Retinal pigment epithelial cell (primary cell): ENCODE data around the gene CDIPT.
A peak's percentile ranks its signal among the peaks of the same experiment; 100 is the strongest.

Source experiments
- DNase-seq: peaks from one replicate; pipeline ENCODE4 v3.0.0-alpha.2; 2010; ENCODE audit warnings: low read depth
- H3K4me3 ChIP-seq: 2 replicates; pipeline ENCODE4 v1.5.1; 2011; ENCODE audit warnings: mild to moderate bottlenecking, low read length, control low read depth, moderate library complexity
- TF ChIP-seq, protein P1 (sequence below): conservative IDR thresholded peaks from 2 replicates; pipeline ENCODE4 v1.5.1; 2011; ENCODE audit warnings: low read depth, low read length, control low read depth, inconsistent platforms

CDIPT gene

DNA sequence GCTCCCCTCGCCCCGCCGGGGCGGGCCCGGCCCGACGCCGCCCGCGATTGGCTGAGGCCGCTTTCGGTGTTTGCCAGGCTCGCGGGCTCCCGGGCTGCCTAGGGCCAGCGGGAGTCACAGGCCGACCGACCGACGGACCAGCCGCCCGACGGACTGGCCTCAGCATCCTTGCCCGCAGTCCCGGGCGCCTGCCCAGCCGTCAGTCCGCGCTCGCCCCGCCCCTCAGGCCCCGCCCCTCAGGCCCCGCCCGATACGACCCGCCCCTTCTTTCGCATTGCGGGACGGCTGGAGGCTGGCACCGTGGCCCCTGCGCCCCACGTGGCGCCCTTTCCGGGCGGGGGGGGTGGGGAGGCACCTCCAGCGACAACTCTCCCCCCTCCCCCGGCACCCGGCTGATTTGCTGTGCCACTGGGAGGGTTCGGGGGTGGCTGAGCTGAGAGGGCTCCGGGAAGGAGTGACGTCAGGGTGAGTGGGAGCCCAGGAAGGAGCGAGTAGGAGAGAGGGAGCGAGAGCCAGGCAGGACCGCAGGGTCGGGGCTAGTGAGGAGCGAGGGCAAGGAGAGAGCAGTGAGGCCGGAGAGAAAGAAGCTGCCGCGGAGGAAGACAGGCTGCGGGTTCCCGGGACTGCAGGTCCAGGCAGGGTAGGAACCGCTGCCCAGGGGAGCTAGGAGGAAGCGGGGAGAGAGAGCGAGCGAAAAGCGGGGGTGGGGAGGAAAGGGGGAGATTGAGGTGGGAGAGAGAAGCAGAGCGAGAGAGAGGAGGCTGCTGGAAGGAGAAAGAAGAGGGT, 37.3 kb upstream of the CDIPT start, which contains the start of gene ASPHD1:
Gene ASPHD1, plus strand, starts transcription at position 387 of the 786 bp plus-strand sequence. CDS start 484 bp downstream, outside the sequence.
- H3K4me3 ChIP-seq: peak within 1 kb of the TSS; percentile 81
- peak; percentile 89 for DNase-seq
- TF ChIP-seq, protein P1, sequence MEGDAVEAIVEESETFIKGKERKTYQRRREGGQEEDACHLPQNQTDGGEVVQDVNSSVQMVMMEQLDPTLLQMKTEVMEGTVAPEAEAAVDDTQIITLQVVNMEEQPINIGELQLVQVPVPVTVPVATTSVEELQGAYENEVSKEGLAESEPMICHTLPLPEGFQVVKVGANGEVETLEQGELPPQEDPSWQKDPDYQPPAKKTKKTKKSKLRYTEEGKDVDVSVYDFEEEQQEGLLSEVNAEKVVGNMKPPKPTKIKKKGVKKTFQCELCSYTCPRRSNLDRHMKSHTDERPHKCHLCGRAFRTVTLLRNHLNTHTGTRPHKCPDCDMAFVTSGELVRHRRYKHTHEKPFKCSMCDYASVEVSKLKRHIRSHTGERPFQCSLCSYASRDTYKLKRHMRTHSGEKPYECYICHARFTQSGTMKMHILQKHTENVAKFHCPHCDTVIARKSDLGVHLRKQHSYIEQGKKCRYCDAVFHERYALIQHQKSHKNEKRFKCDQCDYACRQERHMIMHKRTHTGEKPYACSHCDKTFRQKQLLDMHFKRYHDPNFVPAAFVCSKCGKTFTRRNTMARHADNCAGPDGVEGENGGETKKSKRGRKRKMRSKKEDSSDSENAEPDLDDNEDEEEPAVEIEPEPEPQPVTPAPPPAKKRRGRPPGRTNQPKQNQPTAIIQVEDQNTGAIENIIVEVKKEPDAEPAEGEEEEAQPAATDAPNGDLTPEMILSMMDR: no peak

DNA sequence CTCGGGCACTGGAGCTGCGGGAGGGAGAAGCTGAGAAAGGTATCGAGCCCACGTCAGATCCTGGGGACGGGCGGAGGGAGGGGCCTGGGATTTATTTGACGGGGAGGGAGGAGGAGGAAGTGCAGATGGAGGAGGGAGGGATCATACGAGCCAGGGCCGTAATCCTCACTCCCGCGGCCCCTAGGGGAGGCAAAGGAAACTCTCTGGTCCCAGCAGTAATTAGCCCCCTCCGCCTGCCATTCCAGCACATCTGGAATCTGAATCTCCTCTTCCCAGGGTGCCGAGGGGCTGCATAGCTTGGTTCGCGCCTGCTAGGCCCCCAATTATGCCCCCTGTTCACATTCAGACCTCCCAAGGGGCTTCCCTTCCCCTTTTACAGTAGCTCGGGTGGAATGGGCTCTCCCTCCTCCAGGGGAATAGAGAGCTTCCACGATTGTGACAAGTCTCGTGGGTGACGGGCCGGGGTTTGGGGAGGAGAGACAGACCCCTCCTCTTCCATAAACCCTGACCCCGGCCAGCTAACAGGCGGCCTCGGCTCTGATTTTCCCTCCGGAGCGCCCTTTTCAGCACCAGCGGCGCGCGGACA, 36.6 kb upstream of the CDIPT start, which contains the start of gene SEZ6L2:
Gene SEZ6L2, minus strand, starts transcription at position 35 of the 586 bp plus-strand sequence. CDS start 531 bp downstream, outside the sequence.
- TF ChIP-seq, protein P1: peak; percentile 48
- peak; percentile 90 for DNase-seq
- peak within 1 kb of the TSS; percentile 81 for H3K4me3 ChIP-seq

DNA sequence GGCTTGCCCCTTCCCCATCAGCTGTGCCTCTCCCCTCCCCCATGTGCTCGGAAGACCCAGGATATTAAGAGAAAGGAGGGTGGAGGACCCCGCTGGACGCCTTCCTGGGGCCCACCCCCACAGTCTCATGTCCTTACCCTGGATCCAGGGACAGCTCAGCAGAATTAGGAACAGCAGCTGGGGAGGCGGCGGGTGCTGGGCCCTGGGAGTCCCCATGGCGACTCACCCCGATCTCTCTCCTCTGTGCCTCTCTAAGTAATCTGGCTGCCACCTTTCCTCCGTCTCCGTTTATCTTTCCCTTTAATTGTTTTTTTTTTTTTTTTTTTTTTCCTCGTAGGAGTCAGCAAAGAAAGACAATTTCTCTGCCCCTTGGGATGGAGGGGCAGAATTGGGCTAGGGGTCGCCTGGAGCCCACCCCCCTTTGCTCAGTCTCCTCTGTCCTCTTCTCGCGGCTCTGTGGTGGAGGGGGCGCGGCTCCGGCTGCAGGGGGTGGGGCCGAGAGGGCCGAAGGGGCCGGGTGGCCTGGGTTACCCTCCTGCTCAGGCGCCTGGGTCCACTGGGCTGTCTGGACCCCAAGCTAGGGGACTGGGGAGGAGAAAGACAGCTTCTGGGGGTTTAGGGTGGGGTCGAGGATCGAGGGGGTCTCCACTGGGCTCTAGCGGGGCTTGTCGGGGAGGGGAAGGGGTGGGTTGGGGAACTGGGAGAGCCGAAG, 35.9 kb upstream of the CDIPT start:
- peak overlapping the region; percentile 73 for H3K4me3 ChIP-seq
- DNase-seq: no peak
- TF ChIP-seq, protein P1: no peak

DNA sequence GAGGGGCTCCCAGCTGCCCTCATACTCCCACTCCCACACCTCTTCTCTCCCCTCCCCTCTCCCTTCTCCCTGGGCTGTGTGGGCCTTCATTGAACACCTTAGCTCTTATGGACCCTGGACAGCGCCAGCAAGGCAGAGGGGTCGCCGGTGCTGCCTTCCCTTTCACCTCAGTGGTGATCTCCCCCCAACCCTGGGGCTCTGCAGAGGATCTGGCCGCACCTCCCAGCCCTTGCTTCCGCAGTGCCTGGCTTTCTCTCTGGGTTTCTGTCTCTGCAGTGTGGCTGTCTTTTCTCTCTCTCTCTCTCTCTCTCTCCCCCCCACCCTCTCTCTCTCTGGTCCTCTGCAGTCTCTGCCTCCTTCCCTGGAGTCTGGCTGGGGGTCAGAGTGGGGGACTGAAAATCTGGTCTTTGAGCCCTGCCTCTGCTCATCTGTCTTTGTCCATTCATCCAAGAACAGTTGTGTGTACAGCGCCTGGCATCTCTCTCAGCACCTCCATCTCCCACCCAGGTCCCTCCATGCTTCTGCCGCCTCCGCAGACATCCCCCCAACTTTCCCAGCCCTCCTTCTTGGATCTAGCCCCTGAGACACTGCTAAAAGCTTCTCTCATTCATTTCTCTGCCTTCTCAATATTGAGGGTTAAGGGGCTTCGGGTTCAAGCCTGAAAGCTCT, 35.2 kb upstream of the CDIPT start:
- no peak for DNase-seq
- H3K4me3 ChIP-seq: peak overlapping the region; percentile 73
- TF ChIP-seq, protein P1: no peak

DNA sequence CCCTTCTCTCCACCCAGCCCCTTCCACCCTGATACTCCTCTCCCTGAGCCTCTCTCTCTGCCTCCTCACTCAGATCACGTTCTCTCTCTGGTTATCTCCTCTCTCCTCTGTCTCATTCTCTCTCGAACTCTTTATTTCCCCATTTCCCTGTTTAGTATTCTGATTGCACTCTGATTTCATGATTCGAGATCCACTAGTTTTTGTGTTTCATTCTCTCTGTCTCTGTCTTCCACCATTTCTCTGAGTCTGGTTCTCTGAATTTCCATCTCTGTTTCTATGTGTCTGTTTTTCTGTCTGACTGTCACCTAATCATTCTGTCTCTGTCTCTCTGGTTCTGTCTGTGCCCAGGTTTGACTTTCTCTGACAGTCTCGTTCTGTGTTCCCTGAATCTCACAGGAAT, 34.3 kb upstream of the CDIPT start:
- TF ChIP-seq, protein P1: no peak
- DNase-seq: no peak
- H3K4me3 ChIP-seq: no peak overlapping the region

DNA sequence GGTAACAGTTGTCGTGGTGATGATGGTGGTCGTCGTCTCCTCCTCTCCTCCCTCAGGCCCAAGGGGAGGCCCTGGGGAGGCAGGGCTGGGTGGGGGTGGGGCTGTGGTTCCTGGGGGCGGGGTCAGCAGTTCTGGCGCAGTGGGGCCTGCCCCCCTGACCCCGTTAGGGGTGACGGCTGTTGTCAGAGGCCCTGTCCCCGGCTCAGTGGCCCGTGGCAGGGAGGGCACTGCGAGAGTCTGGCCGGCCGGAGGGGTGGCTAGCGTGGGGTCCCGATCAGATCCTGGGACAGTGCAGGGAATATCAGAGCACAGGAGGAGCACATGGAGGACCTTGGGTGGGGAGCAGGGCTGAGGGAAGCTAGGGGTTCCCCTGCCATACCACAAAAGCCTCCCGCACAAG, 33.8 kb upstream of the CDIPT start:
- TF ChIP-seq, protein P1: no peak
- H3K4me3 ChIP-seq: no peak overlapping the region
- DNase-seq: no peak
